Measurements from ENCODE around the gene SSTR3.

GRCh38 chr22:37241351-37242142 lies 29.3 kb upstream of the SSTR3 start:
- TF ChIP-seq CTCF (IDR thresholded peaks at IDR 0.05; ENCODE audit: low read depth, low read length, poor library complexity, severe bottlenecking) (no peak), EZH2phosphoT487 (IDR thresholded peaks at IDR 0.05; ENCODE audit: borderline replicate concordance, low read length) (no peak)

All from DOHH2 (cell line).